SU-DHL-6 (cell line): ENCODE data around the gene CIAO2A.
"Not testable (repeated sequence)": the region's sequence is repeated elsewhere in the genome, so short reads cannot be mapped to it uniquely, and the experiment has no call there.

Source experiments
- H2AFZ ChIP-seq: fragments of 200-600 bp; sonication (generic); 2 replicates; pipeline ENCODE4 v1.6.1; 2014; ENCODE audit warnings: low read depth, mild to moderate bottlenecking, moderate library complexity, mixed read lengths, antibody characterized with exemption, low read length; ENCODE audit not compliant: severe bottlenecking
- H3F3A ChIP-seq: fragments of 200-600 bp; shearing (Covaris generic); 2 replicates; pipeline ENCODE4 v1.6.0; 2016; ENCODE audit warnings: antibody characterized with exemption, mild to moderate bottlenecking; ENCODE audit not compliant: insufficient read depth
- H3K27ac ChIP-seq: fragments of 200-600 bp; sonication (generic); 2 replicates; pipeline ENCODE4 v1.5.1; 2016; ENCODE audit warnings: low read depth, mild to moderate bottlenecking, low read length, moderate library complexity, mixed read lengths
- H3K27me3 ChIP-seq: fragments of 200-600 bp; sonication (generic), shearing (Covaris generic); 2 replicates; pipeline ENCODE4 v1.6.0; 2014; ENCODE audit warnings: mild to moderate bottlenecking, low read length
- H3K36me3 ChIP-seq: fragments of 200-600 bp; sonication (generic); 2 replicates; pipeline ENCODE4 v1.6.1; 2014; ENCODE audit warnings: mild to moderate bottlenecking, low read length, mixed read lengths
- H3K4me2 ChIP-seq: fragments of 300-600, 200-600 bp; shearing (Covaris generic), sonication (generic); 2 replicates; pipeline ENCODE4 v1.6.0; 2014; ENCODE audit warnings: low read length, low read depth, mild to moderate bottlenecking; ENCODE audit not compliant: poor library complexity, severe bottlenecking
- H3K4me3 ChIP-seq: fragments of 200-600 bp; sonication (generic); 2 replicates; pipeline ENCODE4 v1.5.1; 2014; ENCODE audit warnings: antibody characterized with exemption, low read length, mild to moderate bottlenecking, mixed read lengths; ENCODE audit not compliant: insufficient read depth, poor library complexity, severe bottlenecking
- H3K79me2 ChIP-seq: fragments of 200-600 bp; sonication (generic); 2 replicates; pipeline ENCODE4 v1.6.1; 2014; ENCODE audit warnings: mild to moderate bottlenecking, low read length, moderate library complexity; ENCODE audit not compliant: insufficient read depth
- H3K9ac ChIP-seq: fragments of 200-600 bp; sonication (generic); 2 replicates; pipeline ENCODE4 v1.7.0; 2014; ENCODE audit warnings: mild to moderate bottlenecking, low read length
- H3K9me2 ChIP-seq: fragments of 200-600 bp; sonication (generic); replicated peaks from 2 replicates; pipeline ENCODE4 v1.6.1; 2014; ENCODE audit warnings: low read length; ENCODE audit not compliant: insufficient read depth
- H3K9me3 ChIP-seq: fragments of 200-600 bp; sonication (generic); 2 replicates; pipeline ENCODE4 v1.6.1; 2014; ENCODE audit warnings: low read length, mixed read lengths; ENCODE audit not compliant: insufficient read depth
- H4K20me1 ChIP-seq: fragments of 200-600 bp; sonication (generic); 2 replicates; pipeline ENCODE4 v1.6.1; 2014; ENCODE audit warnings: low read depth, mild to moderate bottlenecking, antibody characterized with exemption, low read length, moderate library complexity, mixed read lengths
- EZH2phosphoT487 ChIP-seq: fragments of 200-600 bp; sonication (generic), shearing (Covaris generic); conservative IDR thresholded peaks from 2 replicates; pipeline ENCODE4 v1.6.1; 2018; ENCODE audit warnings: mild to moderate bottlenecking, antibody characterized with exemption, low read length, moderate library complexity, mixed read lengths
- TF ChIP-seq, protein P1 (sequence below): fragments of 200-600 bp; sonication (generic); IDR thresholded peaks from one replicate; pipeline ENCODE4 v1.5.1; 2017; ENCODE audit warnings: antibody characterized with exemption, mild to moderate bottlenecking, low read length, moderate library complexity; ENCODE audit not compliant: insufficient read depth, poor library complexity, severe bottlenecking

Gene CIAO2A

GRCh38 chr15:64112073-64112772, 18.6 kb upstream of the CIAO2A start:
- H3K4me3 ChIP-seq = no peak overlapping the region
- H3K9me2 ChIP-seq = no peaks in the 10 kb centered on the region
- H3K36me3 ChIP-seq = peaks cover 6% of the 10 kb centered on the region; the same call in 1 of the 2 replicates
- no peak overlapping the region for H3K27ac ChIP-seq
- H3K27me3 ChIP-seq = no peaks in the 10 kb centered on the region
- no peak overlapping the region for H3K4me2 ChIP-seq
- H4K20me1 ChIP-seq = no peaks in the 10 kb centered on the region
- H3K9ac ChIP-seq = no peak overlapping the region
- peaks cover 53% of the 10 kb centered on the region for H3K79me2 ChIP-seq
- no peaks in the 10 kb centered on the region for H3K9me3 ChIP-seq
- TF ChIP-seq EZH2phosphoT487 = no peak
- TF ChIP-seq, protein P1, sequence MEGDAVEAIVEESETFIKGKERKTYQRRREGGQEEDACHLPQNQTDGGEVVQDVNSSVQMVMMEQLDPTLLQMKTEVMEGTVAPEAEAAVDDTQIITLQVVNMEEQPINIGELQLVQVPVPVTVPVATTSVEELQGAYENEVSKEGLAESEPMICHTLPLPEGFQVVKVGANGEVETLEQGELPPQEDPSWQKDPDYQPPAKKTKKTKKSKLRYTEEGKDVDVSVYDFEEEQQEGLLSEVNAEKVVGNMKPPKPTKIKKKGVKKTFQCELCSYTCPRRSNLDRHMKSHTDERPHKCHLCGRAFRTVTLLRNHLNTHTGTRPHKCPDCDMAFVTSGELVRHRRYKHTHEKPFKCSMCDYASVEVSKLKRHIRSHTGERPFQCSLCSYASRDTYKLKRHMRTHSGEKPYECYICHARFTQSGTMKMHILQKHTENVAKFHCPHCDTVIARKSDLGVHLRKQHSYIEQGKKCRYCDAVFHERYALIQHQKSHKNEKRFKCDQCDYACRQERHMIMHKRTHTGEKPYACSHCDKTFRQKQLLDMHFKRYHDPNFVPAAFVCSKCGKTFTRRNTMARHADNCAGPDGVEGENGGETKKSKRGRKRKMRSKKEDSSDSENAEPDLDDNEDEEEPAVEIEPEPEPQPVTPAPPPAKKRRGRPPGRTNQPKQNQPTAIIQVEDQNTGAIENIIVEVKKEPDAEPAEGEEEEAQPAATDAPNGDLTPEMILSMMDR = no peak
- H3F3A ChIP-seq = no peaks in the 10 kb centered on the region
- no peak overlapping the region for H2AFZ ChIP-seq

- no peak overlapping the region for H3K9ac ChIP-seq
- H3K4me3 ChIP-seq = no peak overlapping the region
- no peaks in the 10 kb centered on the region for H3F3A ChIP-seq
- H4K20me1 ChIP-seq = no peaks in the 10 kb centered on the region
- H2AFZ ChIP-seq = no peak overlapping the region
- TF ChIP-seq, protein P1 = no peak
- no peak for TF ChIP-seq EZH2phosphoT487
- peaks cover 59% of the 10 kb centered on the region for H3K79me2 ChIP-seq
- H3K9me3 ChIP-seq = no peaks in the 10 kb centered on the region
- no peak overlapping the region for H3K4me2 ChIP-seq
- peaks cover 6% of the 10 kb centered on the region; the same call in 1 of the 2 replicates for H3K36me3 ChIP-seq
- no peaks in the 10 kb centered on the region for H3K27me3 ChIP-seq
- no peak overlapping the region for H3K27ac ChIP-seq
- H3K9me2 ChIP-seq = no peaks in the 10 kb centered on the region
Measured at GRCh38 chr15:64111679-64112050, 18.0 kb upstream of the CIAO2A start.

DNA sequence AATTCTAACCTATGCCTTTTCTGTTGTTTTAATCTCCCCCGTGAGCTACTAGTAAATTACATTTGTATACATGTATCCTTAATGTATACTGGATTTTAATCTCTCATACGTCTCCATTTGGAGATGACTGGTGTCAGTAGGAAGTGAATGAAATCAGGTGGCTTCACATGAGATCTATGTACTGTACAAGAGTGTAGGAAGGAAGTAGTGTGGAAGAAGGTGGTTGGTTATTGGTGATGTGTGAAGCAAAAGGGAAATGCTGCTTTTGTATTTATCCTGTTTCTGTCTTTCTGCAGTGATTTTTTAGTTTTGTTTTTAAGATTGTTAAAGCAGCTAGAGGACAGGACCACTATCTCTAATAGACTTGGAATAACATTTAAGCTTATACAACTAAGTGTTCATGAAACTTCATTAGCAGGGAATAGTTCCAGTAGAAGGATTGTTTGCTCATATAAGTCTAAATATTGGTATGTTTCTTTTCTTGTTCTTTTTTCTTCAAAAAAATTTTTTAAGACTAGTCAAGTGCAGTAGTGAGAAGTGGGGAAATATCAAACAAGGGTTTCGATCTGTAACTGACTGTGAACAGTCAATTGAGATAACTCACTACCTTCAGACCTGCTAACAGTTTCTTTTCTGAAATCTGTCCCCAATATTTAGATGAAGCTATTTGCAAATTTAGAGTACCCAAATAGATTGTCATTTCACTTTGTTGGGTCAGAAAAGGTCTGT, 17.5 kb upstream of the CIAO2A start:
- Histone ChIP-seq H2AFZ (no peak overlapping the region), H3K9me3 (no peaks in the 10 kb centered on the region), H3F3A (no peaks in the 10 kb centered on the region), H3K9me2 (no peaks in the 10 kb centered on the region), H3K4me3 (no peak overlapping the region), H3K27me3 (no peaks in the 10 kb centered on the region), H3K9ac (no peak overlapping the region), H3K27ac (no peak overlapping the region), H3K4me2 (no peak overlapping the region), H3K36me3 (peaks cover 6% of the 10 kb centered on the region; the same call in 1 of the 2 replicates), H4K20me1 (0 out of 2 replicates have a peak, but pooled peaks cover 5% of the 10 kb centered on the region), H3K79me2 (peaks cover 64% of the 10 kb centered on the region)
- no peak for TF ChIP-seq EZH2phosphoT487
- TF ChIP-seq, protein P1 = no peak

DNA sequence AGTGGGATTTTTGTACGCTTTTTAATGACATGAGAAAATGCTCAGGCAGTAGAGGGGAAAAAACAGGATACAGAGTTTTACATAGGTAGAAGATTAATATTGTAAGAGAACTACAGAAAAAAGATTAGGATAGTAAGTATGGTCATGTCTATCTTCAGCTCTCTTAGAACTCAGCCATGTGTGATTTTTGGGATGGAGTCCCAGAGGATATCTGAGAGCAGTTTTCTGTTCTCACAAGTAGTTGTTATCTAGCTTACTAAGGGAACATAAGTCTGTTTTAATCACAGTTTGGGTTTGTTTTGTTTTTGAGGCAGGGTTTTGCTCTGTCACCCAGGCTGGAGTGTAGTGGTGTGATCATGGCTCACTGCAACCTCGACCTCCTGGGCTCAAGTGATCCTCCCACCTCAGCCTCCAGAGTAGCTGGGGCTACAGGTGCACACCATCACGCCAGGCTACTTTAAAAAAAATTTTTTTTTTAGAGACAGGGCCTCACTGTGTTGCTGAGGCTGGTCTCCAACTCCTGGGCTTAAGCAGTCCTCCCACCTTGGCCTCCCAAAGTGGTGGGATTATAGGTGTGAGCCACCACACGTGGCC, 16.6 kb upstream of the CIAO2A start:
- not testable (repeated sequence) for H3K4me3 ChIP-seq, H3K9me3 ChIP-seq, H3K27me3 ChIP-seq, H4K20me1 ChIP-seq, H3K4me2 ChIP-seq, H3F3A ChIP-seq, H3K27ac ChIP-seq, H3K9ac ChIP-seq, H3K36me3 ChIP-seq, H3K9me2 ChIP-seq, H2AFZ ChIP-seq
- H3K79me2 ChIP-seq = peaks cover 72% of the 10 kb centered on the region
